ENCODE data around the gene SLC7A10.

The SLC7A10 gene

DNA sequence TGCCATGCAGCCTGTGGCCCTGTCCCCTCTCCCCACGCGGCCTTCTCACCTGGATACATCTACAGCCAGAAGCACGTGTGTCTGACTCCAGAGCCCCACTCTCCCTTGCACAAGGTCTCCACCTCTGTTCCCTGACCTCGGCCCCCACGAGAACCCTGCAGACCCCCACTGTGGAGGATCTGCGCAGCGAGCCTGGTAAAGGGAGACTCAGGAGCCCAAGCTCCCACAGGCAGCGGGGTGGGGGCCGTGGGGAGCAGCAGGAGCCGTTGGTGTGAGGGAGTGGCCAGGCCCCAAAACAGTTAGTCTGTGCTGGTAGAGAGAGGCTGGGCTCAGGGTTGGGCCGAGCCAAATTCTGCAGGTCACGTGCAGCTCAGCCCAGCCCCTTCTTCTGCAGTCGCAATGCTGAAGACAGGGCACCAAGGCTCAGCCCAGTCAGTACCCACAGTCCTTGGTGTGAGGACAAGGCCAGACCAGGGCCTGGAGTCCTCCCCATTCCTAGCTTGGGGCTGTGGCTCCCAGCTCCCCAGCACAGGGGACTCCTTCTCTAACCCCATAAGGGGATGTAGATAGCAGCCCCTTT, 28.7 kb upstream of the SLC7A10 start:
- no peak for DNase-seq (ENCODE audit: low read depth)

DNA sequence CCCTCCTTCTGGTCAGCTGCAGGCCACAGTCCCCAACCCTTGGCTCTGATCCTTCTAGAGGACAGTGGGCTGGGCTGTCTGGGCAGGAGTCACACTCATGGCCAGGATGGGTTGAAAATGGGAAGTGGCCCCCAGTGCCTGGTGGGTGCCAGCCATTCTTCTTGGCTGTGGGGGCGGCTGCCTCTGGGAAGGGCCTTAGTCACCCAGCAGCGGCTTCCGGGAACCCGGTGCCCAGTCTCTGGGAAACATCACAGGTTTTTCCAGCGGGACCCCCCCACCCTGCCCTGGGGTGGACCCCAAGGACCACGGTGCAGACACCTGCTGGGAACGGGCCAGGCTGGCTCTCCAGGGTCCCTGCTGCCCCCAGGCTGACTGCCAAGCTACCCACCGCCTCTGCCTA, 27.3 kb upstream of the SLC7A10 start:
- DNase-seq (ENCODE audit: low read depth): no peak

DNA sequence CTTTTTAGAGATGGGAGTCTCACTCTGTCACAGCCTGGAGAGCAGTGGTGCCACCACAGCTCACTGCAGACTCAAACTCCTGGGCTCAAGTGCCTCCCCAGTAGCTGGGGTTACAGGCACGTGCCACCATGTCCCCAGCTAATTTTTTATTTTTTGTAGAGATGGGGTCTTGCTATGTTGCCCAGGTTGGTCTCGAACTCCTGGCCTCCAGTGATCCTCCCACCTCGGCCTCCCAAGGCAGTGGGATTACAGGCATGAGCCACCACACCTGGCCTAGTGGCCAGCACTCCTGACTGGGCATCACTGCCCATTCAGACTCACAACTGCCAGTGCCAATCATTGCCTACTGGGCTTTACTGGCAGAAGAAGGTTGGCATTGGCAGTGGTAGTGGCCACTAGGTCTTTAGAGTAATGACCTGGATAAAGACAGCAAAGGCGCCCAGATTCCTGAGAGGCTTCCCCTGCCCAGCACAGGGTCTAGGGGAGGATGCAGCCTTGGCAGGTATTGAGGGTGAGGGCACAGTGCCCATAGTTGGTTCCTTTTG, 26.8 kb upstream of the SLC7A10 start:
- no peak for DNase-seq (ENCODE audit: low read depth)

DNA sequence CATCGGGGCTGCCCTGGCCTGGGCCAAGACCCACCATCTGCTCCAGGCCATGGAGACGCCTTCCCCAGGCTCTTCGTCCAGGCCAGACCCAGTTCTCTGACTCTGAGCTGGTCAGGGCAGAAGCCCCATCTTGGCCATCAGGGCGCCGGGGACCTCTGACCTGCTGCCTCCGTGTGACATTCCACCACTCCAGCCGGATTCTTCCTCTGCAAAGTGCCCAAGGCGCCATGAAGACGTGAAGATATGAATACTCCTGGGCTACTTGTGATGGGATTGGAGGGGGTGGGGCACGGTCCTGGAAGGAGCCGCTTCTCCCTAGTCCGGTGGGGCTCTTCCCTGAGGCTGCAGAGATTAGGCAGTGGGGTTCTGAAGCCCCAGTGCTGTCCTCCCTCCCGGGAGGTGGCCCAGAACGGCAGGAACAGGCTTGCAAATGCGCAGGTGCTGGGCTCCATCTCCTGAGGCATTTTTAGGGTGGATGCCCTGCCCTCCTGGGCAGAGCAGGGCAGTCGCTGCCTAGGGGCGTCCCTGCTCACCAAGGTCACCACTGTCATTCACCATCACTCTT, 26.0 kb upstream of the SLC7A10 start:
- no peak for DNase-seq (ENCODE audit: low read depth)

DNA sequence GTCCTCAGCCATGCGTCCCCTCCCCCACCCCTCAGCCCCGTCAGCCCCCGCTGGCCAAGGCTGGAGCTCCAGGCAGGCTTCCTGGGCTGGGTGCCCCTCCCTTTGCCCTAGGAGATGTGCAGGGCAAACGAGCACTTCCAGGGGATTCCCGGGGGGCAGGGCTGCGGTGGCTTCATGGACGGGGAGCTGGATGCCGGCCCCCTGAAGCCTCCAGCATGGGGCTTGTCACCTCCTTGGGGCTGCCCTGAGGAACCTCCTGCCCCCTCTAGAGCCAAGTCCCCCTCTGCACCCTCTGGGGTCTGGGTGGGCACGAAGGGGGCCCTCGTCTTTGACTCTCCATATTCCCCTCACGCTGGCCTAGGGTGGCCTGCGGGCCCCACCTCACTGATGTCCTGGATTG, 25.4 kb upstream of the SLC7A10 start:
- no peak for DNase-seq (ENCODE audit: low read depth)

DNA sequence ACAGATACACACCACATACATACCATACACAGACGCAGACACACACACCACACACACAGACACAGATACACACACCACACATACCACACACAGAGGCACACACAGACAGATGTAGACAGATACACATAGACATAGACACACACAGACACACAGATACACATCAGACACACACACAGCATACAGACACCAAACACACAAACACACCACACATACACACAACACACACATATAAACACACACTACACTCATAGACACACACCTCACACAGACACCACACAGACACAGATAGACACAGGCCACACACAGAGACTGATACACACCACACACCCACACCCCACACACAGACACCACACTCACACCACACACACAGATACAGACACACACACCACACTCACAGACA, 24.9 kb upstream of the SLC7A10 start:
- DNase-seq (ENCODE audit: low read depth): no peak

DNA sequence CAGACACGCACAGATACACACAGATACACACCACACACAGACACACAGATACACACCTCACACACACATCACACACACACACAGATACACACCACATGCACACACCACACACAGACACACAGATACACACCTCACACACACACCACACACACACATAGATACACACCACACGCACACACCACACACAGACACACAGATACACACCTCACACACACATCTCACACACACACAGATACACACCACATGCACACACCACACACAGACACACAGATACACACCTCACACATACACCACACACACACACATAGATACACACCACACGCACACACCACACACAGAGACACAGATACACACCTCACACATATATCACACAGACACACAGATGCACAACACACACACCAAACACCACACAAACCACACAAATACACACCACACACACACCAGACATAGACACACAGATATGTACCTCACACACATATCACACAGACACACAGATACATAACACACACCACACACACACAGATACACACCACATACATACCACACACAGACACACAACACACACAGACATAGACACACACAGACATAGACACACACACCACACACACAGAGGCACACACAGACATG, 24.2 kb upstream of the SLC7A10 start:
- no peak for DNase-seq (ENCODE audit: low read depth)

DNA sequence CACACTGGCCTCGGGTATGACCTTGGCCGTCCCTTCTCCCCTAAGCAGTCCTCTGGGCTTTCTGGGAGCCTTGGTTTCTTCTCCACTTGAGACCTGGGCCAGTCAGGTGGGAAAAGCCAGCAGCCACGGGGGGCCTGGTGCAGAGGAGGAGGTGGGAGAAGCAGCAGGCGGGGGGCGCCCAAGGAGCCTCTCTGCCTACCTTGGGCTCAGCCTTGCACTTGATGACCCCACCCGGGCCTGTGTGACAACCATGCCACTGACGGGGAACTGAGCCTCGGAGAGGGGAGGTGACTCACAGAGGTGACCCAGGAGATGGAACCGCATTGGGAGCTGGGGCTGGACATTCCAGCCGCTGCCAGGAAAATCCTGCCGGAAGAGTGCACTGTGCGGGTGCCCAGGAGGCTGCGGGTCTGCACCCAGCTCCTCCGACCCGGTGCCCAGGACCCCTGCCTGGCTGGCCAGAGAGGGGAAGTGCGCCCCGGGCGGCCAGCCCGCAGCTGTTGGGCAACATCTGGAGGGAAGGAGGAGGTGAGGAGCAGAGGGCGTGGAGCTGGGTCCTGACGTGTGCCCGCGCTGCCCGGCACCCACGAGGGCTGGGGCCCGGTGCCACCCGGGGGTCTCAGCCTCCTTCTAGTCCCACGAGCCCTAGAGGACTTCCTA, 23.4 kb upstream of the SLC7A10 start:
- no peak for DNase-seq (ENCODE audit: low read depth)

DNA sequence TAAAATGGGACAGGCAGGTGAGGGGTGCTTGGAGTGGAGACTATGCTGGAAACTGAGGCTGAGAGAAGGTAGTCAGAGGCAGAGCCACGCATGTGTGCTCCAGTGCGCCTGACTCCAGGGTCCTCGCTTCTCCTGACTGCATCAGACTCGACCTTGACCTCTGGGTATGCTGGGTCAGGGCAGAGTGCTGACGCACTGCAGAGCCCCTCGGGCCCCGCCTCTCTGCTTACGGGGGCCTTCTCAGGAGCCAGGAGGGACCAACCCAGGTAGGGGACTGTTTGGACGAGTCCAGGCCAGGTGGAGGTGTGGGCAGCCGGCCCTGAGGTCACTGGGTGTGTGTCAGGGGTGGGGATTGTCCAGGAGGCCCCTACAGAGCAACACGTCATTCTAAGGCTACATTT, 22.9 kb upstream of the SLC7A10 start:
- no peak for DNase-seq (ENCODE audit: low read depth)

DNA sequence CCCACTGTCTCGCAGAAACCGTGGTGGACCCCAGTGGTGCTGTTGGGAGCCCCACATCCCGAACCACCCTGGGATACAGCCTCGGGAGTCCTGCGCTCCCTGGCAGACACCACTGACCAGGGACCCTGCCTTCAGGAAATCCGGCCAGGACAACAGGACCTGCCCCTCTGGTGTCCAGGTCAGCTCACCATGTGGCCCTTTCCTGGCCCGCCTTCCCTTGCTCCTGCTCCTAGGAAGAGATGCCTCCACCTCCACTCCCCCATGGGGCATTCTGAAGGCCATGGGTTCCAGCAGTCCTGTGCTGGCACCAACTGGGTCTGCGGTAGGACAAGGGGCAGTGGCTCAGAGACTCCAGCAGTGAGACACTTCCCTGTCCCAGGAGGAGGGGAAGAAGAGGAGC, 22.5 kb upstream of the SLC7A10 start:
- no peak for DNase-seq (ENCODE audit: low read depth)

DNA sequence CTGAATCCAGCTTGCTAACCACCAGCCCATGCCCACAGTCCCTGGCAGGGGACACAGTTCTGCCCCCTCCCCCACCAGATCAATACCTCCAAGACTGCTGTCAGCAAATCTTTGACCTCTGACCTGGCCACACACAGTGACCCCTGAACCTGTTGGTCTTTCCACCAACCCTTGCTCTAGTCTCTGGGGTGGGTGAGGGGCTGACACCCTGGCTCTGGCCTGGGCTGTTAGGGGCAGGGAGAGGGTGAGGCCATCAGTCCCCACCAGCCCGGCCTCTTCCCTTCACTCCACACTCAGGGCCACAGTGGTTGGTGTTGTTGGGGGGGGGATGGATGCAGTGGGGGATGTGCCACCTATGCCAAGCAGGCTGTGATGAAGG, 21.8 kb upstream of the SLC7A10 start:
- no peak for DNase-seq (ENCODE audit: low read depth)

DNA sequence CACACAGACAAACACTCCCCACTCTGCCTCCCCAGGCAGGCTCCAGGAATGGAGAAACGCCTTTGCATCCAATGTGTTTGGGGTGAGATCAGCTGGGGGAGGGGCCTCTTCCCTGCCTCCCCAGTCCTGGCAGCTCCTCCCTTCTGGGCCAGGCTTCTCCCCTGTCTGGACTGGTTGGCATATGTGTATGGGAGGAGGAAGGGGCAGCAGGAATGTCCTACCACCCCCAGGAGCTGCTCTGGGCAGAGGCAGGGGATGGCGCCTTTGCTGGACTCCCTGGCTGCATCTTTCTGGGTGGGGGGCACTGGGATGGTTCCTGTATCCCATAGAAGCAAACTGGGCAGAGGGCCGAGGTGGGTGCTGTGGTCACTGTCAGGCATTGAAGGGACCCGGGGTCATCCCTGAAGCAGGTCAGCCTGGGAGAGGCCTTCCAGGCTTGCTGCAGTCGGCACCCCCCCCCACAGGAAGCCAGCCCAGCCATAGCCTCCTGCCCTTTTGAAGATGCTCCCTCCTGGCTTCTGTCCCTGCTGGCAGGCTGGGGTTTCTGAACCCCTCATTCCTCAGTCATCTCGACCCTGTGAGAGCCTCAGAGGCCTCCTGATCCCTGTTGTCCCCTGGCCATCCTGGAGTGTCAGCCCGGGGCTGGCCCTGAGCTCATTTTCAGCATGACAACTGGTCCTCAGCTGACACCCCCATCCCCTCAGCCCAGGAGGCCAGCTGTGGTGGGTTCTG, 21.2 kb upstream of the SLC7A10 start:
- DNase-seq (ENCODE audit: low read depth): no peak

DNA sequence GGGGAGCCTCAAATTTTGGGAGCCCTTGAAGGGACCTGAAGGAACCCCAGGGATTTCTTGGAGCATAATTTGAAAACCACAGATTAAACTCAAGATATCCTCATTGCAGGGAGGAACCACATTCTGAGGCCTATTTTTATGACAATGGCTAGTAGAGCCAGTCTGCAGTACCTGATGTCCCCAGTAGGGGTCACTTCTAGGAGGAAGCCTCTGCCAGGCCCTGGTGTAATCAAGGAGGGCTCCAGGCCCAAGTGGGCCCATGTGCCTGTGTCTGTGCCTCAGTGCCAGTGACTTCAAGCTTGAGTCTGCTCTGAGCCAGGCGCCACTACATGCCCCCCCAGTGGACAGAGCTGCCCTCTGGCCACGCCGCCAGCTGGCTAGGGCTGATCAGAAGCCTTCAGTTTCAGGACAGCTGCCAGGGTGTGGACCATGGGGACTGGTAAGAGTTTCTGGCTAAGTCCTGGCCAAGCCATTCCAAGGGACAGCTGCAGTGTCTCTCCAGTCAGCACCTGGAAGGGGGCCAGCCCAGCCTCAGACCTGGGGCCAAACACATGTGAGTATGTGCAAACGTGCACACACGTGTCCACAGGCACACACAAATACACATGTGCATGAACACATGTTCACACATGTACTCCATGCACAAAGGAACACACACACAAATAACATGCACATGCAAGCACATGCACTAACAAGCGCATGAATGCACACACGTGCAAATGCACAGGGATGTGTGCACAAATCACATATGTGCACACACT, 20.5 kb upstream of the SLC7A10 start:
- DNase-seq (ENCODE audit: low read depth): no peak

DNA sequence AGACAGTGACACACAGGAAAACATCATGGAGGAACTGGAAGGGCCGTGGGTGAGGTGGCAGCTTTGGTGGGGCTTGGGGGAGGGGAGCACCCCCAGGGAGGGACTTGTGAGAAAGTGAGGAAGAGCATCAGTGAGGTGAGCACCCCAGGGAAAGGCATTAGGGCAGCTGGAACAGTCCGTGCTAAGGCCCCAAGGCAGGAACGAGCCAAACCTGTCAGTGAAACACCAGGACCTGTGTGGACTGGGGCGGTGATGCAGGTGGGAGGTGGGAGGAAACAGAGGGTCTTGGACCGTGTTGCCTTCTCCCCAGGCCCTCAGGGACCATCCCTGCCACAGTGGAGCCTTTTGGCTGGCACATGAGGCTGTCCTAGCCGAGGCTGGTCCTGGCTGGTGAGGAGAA, 17.3 kb upstream of the SLC7A10 start:
- DNase-seq (ENCODE audit: low read depth): no peak

DNA sequence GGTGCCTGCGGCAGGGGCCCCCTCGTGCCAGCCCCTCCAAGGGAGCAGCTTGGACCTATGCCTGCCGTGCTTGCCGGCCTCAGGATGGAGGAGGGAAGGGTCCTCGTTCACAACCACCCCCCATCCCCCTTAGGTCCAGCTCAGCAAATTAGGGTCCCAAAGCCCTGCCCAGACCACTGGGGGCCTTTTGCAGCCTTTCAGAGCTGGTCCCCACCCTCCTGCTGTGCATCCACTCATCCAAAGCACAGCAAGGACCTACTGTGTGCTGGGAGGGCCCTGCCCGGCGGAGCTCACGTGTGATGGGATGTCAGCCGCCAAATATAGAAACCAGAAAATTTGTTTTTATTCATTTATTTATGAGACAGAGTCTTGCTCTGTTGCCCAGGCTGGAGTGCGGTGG, 16.5 kb upstream of the SLC7A10 start:
- DNase-seq (ENCODE audit: low read depth): no peak

DNA sequence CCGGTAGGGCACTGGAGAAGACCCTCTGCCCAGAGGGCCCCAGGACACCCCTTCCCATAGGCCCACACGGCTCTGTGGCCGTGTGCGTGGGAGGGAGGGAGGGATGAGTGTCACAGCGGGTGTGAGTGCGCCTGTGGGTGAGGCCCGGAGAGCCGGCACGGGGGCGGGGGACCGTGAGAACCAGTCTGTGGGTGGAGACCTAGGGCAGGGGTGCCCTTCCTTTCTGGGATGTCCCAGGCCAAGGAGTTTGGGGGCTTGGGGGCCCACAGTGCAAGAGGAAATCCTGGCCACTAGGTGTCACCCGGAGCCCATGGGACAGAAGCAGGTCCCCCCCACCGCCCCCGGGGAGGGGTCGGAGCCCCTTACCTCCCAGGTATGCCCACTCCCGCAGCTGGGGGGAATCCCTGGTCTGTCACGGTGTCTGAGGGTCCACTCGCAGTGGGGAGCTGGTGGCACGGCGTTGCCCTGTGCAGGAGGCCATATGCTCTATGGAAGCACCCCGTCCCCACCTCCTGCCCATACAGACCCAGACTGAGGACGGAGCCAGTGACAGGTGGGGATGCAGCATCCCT, 16.0 kb upstream of the SLC7A10 start:
- DNase-seq (ENCODE audit: low read depth): no peak

DNA sequence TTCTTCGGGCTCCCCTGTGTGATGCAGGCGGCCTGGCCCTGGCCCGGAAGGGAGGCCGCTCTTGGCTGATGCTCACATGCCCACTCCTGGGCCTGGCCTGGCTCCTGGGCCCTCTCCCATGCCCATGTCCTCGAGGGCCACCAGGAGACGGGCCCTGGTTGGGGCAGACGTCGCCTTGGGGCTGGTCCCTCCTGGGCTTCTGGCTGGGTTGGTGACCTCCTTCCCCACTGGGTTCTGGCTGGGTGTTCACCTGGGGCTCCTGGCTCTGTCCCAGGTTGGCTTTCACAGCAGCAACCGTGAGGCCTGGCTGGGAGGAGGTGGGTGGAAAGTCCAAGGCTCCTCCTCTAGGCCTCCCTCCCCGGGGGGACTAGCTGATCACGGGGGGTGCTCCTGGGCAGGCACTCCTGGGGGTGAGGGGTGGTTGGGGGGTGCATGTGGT, 15.5 kb upstream of the SLC7A10 start:
- DNase-seq (ENCODE audit: low read depth): no peak

DNA sequence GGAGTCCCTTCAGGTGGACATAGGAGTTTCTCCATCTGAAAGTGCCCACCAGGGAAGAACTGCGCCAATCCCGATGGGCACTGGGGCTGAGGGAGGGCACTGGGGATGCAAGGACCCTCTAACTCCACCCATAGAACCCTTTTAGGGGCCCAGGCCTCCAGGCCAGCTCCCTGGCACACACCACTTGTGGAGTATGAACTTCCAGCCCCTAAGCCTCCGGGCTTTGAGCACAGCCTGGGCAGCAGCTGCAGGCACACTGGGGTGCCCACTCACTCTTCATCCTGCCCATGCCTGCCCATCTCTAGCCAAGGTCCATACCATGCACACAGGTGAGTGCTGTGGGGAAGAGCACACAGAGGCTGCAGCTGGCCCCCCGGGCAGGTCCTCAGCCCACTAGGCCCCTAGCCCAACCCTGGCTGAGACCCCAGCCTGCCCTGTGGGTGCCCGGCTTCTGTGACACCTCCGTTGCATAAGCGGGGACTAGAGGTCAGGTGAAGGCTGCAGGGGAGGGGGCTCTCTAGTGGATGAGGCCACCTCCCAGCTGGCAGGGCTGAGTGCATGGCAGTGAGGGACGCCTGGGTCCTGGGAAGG, 14.6 kb upstream of the SLC7A10 start:
- DNase-seq (ENCODE audit: low read depth): no peak

DNA sequence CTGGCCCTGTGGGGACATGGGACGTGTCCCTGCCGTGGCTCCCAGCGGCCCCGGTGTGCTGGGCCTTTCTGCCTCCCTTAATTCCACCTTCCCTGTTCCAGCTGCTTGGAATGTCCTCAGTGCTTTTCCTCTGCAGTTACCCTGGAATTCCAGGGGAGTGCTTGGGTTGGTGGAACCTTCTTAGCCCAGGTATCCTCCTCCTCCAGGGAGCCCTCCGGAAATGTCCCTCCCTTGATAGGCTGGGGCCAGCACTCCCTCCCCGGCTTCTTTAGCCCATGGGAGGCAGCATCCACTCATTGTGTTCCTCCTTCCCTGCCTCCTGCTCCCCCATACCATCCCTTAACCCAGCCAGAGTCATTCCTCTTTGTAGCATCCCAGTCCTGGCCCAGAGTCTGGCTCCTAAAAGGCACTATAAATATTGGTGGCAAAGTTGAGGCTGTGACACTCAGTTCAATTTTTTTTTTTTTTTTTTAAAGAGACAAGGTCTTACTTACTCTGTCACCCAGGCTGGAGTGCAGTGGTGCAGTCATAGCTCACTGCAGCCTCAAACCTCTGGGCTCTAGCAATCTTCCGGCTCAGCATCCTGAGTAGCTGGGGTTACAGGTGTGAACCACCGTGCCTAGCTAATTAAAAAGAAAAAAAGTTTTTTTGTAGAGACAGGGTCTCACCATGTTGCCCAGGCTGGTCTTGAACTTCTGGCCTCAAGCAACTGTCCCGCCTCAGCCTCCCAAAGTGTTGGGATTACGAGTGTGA, 13.7 kb upstream of the SLC7A10 start:
- no peak for DNase-seq (ENCODE audit: low read depth)

DNA sequence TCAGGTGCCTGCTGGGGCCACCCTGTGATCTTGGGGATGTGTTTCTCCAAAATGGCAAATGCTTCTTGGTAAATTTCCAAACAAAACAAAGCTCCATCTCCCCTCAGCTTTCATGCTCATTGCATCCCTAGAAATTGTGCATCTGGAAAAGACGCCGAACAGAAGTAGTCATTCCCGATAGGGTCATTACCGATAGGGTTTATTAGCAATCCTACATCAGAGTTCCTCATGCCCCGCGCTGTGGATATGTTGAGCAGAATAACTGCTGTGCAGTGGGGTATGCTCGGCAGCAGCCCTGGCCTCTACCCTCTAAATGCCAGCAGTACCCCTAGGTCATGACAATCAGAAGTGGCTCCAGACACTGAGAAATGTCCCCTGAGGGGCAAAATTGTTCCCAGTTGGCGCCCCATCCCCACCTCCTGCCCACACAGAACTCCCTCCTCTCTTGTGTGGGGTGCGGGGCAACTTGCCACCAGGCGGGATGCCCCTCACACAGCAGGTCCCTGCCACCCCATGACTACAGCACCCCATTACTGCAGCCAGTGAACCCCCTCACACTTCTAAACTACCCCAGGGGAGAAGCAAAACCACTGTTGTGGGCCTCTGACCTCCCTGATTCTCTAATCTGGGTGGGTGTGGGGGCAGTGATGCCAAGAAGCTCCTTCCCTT, 13.0 kb upstream of the SLC7A10 start:
- DNase-seq (ENCODE audit: low read depth): no peak
